OCI-M1 (cell line): ENCODE results near the gene PTPRK.
A peak's percentile ranks its signal among the peaks of the same experiment; 100 is the strongest.

Experiments
- DNase-seq: peaks from one replicate; lab custom pipeline; 2025; lab: John Stamatoyannopoulos, UW

PTPRK gene

DNA sequence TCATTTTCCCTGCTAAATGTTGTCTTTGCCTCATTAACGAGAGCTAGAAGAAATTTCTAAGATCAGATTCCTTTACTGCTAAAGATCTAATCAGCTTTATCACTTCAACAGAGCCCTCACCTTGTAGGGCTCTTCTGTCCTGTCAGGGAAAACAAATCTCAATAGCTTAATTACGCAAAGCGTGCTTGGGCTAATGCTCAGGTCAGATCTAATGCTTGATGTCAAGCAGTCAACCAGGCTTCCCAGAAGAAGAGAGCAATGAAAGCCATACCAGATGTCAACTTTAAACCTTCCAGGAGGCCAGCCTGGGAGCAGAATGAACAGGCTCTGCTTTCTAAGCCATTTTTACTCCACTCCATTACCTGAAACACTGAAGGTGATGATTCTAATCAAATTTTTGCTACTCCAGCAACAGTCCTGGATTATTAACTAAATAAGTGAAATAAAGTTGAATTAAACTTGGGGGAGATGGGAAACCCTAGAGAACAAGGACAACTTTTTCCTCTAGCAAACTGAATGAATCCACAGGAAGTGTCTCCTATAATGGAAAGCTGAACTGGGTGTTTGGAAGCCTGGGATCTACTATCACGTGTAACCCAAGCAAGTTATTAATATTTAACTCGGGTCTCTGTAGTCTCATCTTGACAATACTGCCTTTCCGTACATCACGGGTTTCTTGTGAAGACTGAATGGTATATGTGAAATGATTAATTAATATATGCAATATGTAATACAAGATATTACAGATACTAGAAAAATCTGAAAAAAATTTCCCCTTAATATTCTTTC lies 273.7 kb downstream of the PTPRK start:
- DNase-seq = no peak

DNA sequence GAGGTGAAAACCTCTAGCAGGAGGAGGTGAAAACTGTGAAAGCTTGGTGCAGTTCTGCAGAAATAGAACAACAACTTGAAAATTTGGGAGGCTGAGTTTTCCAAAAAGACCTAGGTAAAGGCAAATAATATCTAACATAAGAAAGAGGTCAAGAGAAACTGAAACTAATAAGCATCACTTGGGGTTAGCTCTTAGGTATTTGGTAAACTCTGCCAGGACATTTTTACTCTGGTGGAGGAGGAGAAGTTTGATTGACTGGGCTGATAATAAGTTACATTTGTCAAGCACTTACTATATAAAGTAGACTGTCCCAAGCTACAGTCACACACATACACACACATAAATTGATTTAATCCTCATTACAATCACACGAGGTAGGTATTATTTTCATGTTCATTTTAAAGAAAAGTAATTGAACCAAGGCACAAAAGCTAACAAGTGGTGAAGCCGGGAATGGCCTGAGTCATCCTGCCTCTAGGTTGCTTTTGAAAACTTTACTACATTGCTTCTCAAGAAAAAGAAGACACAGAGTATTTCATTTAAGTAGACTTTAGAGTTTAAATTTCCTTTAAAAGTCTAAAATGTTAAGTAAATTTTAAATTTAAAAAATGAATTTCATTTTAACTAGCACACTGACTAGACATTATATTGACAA lies 275.5 kb downstream of the PTPRK start:
- peak; percentile 42 for DNase-seq

DNA sequence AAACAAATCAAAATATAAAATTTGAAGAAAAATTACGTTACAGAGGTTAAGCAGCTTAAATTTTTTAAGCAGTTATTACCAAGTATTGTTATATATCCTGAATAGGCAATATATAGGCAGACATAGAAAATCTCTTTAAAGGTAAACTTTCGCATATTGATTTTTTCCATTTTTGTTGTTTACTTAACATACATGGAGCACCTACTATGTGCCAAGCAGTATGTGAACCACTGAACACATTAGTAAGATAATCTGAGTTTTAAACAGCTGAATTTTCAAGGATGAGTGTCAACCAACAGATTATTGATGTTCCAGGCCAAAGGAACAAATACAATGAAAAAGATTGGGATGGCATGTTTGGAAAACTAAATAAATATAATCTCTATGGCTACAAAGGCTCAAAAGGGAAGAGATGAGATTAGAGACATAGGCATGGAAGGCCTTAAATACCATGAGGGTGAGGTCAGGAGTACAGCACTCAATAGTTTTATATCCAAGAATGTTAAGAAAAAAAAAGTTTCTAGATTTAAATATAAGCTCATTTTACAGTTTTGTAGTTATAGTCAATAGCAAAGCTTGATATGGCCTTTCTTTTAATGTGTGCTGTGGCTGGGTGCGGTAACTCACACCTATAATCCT lies 277.5 kb downstream of the PTPRK start:
- DNase-seq = no peak

DNA sequence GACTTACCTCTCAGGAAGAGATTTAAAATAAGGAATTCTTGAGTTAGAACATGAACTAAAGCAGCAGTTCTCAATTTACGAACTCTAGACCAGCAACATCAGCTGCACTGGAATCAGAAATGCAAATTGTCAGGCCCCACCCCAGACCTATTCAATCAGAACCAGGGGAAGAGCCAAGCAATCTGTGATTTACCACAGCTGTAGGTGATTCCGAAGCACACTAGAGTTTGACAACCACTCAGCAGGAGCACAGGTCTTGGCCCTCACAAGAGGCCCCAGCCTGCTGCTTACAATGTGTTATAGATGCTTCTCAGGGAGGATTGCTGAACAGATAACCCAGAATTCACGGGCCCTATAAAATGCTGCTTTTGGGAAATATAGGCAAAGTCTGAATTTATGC lies 279.2 kb downstream of the PTPRK start:
- no peak for DNase-seq

DNA sequence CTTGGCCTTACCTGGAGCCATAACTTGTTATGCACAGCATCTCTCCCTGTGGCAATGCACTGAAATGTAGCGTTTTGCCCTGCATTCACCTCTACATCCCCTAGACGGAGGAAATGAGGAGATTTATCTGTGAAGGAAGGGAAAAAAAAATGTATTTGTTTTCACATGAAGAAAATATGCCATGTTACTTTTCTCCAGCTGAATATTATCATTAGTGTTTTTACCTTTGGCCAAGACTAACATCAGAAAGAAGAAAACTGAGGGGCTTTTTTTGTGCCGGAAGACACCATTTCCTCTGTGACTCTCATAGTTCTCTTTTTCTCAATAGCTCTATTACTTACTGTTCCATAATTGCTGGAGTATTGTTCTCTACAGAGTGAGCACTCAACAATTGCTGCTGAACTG lies 280.4 kb downstream of the PTPRK start:
- no peak for DNase-seq

DNA sequence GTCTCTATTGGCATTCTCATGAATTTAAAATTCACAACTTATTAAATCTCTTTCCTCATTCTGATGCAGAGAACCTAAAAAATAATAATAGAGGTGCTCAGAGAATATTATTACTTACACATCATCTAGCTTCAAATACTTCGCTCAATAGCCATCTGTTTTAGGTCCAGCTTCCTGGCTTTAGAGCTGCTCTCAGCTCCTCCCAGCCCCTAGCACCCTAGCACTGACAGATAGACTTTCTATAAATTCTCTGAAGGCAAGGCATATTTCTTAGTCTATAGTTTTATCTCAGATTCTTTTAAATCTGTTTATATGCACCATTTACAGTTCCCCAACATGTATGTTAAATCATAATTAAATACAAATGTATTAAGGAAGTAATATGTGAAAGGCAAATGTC lies 281.3 kb downstream of the PTPRK start:
- no peak for DNase-seq

DNA sequence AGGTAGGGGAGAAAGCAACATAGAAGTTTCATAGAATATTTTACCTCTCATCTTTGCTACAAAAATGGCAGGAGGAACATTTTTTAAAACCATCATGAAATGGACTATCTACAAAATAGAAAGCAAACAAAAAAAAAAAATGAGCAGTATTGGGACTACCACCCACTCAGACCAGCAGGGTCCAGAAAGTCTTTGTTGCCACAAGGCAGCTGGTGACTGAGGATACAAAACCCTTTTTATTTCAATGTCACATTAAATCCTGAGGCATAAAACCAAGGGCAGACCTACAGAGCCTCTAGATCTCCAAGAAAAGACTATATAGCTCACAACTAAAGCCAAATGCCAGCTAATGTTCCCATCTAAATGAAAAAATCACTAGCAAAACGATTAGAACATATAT lies 282.2 kb downstream of the PTPRK start:
- DNase-seq = no peak

- no peak for DNase-seq
Measured at GRCh38 chr6:128235556-128235955, 284.8 kb downstream of the PTPRK start.

DNA sequence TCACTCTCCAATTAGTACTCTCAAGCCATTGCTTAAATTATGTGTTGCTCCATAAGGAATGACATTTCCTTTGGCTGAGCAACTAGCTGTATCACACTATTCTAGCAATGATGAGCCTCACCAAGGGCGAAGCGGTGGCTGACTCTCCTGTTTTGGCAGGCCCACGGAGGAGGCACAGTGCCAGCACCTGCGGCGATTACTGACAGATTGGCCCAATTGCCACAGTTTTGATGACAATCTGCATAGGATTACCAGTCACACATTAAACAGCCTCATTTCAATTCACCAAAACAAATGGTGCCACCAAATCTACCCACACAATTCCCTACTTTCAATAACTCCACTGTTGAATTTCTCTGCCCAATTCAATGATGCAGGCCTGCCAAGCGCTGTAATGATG lies 286.9 kb downstream of the PTPRK start:
- DNase-seq = no peak

- no peak for DNase-seq
Measured at GRCh38 chr6:128230267-128230989, 290.0 kb downstream of the PTPRK start.

- DNase-seq = no peak
Measured at GRCh38 chr6:128225612-128226011, 294.8 kb downstream of the PTPRK start.

- no peak for DNase-seq
Measured at GRCh38 chr6:128216917-128217316, 303.5 kb downstream of the PTPRK start.

GRCh38 chr6:128209771-128210170 lies 310.6 kb downstream of the PTPRK start:
- DNase-seq = no peak

- peak; percentile 30 for DNase-seq
Measured at GRCh38 chr6:128208851-128209580, 311.4 kb downstream of the PTPRK start.

DNA sequence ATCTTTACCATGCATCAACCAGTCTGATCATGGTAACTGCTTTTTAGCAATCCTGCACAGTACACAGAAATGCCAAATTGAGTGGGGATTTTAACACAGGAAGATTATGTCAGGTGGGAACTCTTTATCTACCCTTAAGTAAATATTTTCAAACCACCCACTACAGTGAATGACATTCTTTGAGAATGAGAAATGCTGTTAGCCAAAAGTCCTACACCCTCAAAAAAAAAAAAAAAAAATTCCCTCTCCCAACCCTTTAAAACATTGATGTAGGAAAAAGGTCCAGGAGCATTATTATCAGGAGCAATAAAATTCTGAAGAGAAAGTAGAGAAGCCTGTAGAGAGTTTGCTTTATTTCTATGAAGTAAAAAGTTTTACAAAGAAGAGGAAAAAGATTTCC lies 312.3 kb downstream of the PTPRK start:
- no peak for DNase-seq

- no peak for DNase-seq
Measured at GRCh38 chr6:128206610-128207426, 313.6 kb downstream of the PTPRK start.

- no peak for DNase-seq
Measured at GRCh38 chr6:128204616-128205015, 315.8 kb downstream of the PTPRK start.

GRCh38 chr6:128202169-128202765 lies 318.1 kb downstream of the PTPRK start:
- DNase-seq = no peak

DNA sequence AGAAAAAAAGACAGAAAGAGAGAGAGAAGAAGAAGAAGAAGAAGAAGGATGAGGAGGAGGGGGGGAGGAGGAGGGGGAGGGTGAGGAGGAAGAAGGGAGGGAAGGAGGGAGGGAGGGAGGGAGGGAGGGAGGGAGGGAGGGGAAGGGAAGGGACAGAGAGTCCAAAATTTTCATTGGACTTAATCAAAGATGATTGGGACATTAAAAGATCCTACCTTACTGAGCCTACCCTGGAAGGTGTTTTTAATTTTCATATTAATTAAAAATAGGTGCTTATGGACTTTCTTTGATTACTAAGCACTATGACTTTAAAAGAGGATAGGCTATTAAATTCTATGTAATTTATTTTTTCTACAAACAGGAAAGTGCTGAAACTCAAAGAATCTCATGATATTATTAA lies 319.6 kb downstream of the PTPRK start:
- DNase-seq = no peak

DNA sequence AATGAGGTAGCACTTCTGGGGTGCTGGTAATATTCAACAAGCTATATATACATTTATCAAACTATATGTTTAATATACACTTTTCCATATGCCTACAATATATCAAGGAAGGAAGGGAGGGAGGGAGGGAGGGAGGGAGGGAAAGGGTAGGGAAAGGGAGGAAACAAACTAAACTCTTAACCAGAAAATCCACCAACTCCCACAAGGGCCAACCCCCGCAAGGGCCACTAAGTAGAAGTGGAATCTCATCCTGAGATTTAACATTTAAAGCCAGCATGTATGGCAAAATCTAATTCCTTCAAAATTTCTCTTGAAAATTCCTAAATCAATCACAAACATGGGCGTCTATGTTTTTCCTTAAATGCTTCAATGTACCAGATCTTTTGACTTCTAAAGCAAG lies 320.9 kb downstream of the PTPRK start:
- DNase-seq = no peak

- DNase-seq = no peak
Measured at GRCh38 chr6:128192972-128193371, 327.4 kb downstream of the PTPRK start.
